Measurements from ENCODE around the gene SPACA5B.
"Not testable (repeated sequence)": the region's sequence is repeated elsewhere in the genome, so short reads cannot be mapped to it uniquely, and the experiment has no call there.

The SPACA5B gene

GRCh38 chrX:48130326-48130725 is at the start of gene SPACA5B:
SPACA5B (plus strand) TSS chrX:48130626; CDS start chrX:48130688, 62 bp downstream.
- not testable (repeated sequence) for DNase-seq

GRCh38 chrX:48083212-48083611 is 47.2 kb upstream of the SPACA5B start:
- peak; percentile 44 for DNase-seq

GRCh38 chrX:48083706-48084105 is 46.7 kb upstream of the SPACA5B start:
- no peak for DNase-seq

- no peak for DNase-seq
Observed at GRCh38 chrX:48086082-48086481, 44.3 kb upstream of the SPACA5B start.

GRCh38 chrX:48090123-48090522 is 40.3 kb upstream of the SPACA5B start:
- DNase-seq, result no peak

- DNase-seq, result not testable (repeated sequence)
Observed at GRCh38 chrX:48092558-48092957, 37.9 kb upstream of the SPACA5B start.

GRCh38 chrX:48101443-48101842 is 29.0 kb upstream of the SPACA5B start:
- no peak for DNase-seq

GRCh38 chrX:48102874-48103374 is 27.5 kb upstream of the SPACA5B start:
- DNase-seq, result no peak

- DNase-seq, result no peak
Observed at GRCh38 chrX:48107717-48108116, 22.7 kb upstream of the SPACA5B start.

GRCh38 chrX:48125286-48125685 is 5.1 kb upstream of the SPACA5B start:
- not testable (repeated sequence) for DNase-seq

- not testable (repeated sequence) for DNase-seq
Observed at GRCh38 chrX:48132308-48132844, 1.9 kb downstream of the SPACA5B start.

- DNase-seq, result not testable (repeated sequence)
Observed at GRCh38 chrX:48139076-48139475, 8.7 kb downstream of the SPACA5B start.

GRCh38 chrX:48141810-48142508 is 11.5 kb downstream of the SPACA5B start:
- not testable (repeated sequence) for DNase-seq

GRCh38 chrX:48142697-48143096 is 12.3 kb downstream of the SPACA5B start:
- DNase-seq, result peak; percentile 13

- no peak for DNase-seq
Observed at GRCh38 chrX:48153769-48154168, 23.3 kb downstream of the SPACA5B start.

GRCh38 chrX:48154796-48155195 is 24.4 kb downstream of the SPACA5B start:
- no peak for DNase-seq

- DNase-seq, result no peak
Observed at GRCh38 chrX:48156014-48156413, 25.6 kb downstream of the SPACA5B start.

- no peak for DNase-seq
Observed at GRCh38 chrX:48165241-48165640, 34.8 kb downstream of the SPACA5B start.

GRCh38 chrX:48166322-48166721 is 35.9 kb downstream of the SPACA5B start:
- DNase-seq, result not testable (repeated sequence)

- DNase-seq, result no peak
Observed at GRCh38 chrX:48179691-48180090, 49.3 kb downstream of the SPACA5B start.

- DNase-seq, result no peak
Observed at GRCh38 chrX:48180811-48181210, 50.4 kb downstream of the SPACA5B start.

GRCh38 chrX:48181882-48182281 is 51.5 kb downstream of the SPACA5B start:
- DNase-seq, result not testable (repeated sequence)

Data from CD4-positive, alpha-beta T cell treated with Interleukin-4 for 4 hours (primary cell).